Ascending aorta (tissue), 2 donors: Measurements from ENCODE around the gene GALNT14. TPM values are rescaled to one million over a fixed set of nuclear protein-coding genes. Genes with fewer than 3 reads are reported as not detected.
"Not testable (repeated sequence)": the region's sequence is repeated elsewhere in the genome, so short reads cannot be mapped to it uniquely, and the experiment has no call there.

ENCODE experiments used
- DNase-seq, 2 donors: peaks; one replicate each; pipeline ENCODE4 v3.0.0-alpha.2; 2019; ENCODE audit warnings: low spot score in 2 of 2
- H3K27ac ChIP-seq, 2 donors: fragments of 200-600 bp; sonication (generic); one replicate each; pipeline ENCODE4 v1.5.1; 2016 to 2017; ENCODE audit warnings: mild to moderate bottlenecking in 1 of 2
- H3K27me3 ChIP-seq: fragments of 200-600 bp; sonication (generic); one replicate; pipeline ENCODE4 v1.5.1; 2017
- H3K36me3 ChIP-seq, 2 donors: fragments of 200-600 bp; sonication (generic); one replicate each; pipeline ENCODE4 v1.5.1; 2016
- H3K4me1 ChIP-seq, 2 donors: fragments of 200-600 bp; sonication (generic); one replicate each; pipeline ENCODE4 v1.5.1; 2016 to 2017; ENCODE audit warnings: mild to moderate bottlenecking in 1 of 2
- H3K4me3 ChIP-seq, 2 donors: fragments of 200-600 bp; sonication (generic); one replicate each; pipeline ENCODE4 v1.5.1; 2016 to 2017; ENCODE audit warnings: mild to moderate bottlenecking in 1 of 2
- H3K9me3 ChIP-seq, 2 donors: fragments of 200-600 bp; sonication (generic); one replicate each; pipeline ENCODE4 v1.5.1; 2016
- CTCF ChIP-seq, 3 experiments: fragments of 200-600 bp in 2 of 3; fragments of 450-650 bp in 1 of 3; sonication (generic) in 2 of 3; IDR thresholded peaks; one replicate each; pipeline ENCODE4 v1.5.1; 2016 to 2019; ENCODE audit warnings: antibody characterized with exemption in 3 of 3, mild to moderate bottlenecking in 1 of 3, moderate library complexity in 1 of 3
- intact Hi-C: fragments of 100-400 bp; cut with DNase I; formaldehyde crosslinking; loops from one replicate; pipeline ENCODE4 v1.15.1; 2023
- total RNA-seq: library from RNA; depleted of rRNA; stranded (reverse); fragments of >200 nt; gene quantifications from one replicate; pipeline ENCODE4 v1.1.0, GENCODE V29; 2016

GALNT14 gene
- total RNA-seq, 1 donor from 2014 or later, result not detected

- Histone ChIP-seq H3K27me3 (no peaks in the 10 kb centered on the region), H3K27ac (no peak overlapping the region), H3K36me3 (no peaks in the 10 kb centered on the region), H3K9me3 (no peaks in the 10 kb centered on the region), H3K4me3 (no peak overlapping the region), H3K4me1 (no peaks in the 10 kb centered on the region)
- no peak for DNase-seq
- TF ChIP-seq CTCF (IDR thresholded peaks at IDR 0.05), result no peak
- intact Hi-C loops, result no loop called here
Measured at GRCh38 chr2:30912056-30912455, 226.2 kb downstream of the GALNT14 start.

- intact Hi-C loops, result no loop called here
- no peaks in the 10 kb centered on the region for H3K27me3 ChIP-seq
- no peaks in the 10 kb centered on the region for H3K4me1 ChIP-seq
Measured at GRCh38 chr2:30911327-30911726, 226.9 kb downstream of the GALNT14 start.

GRCh38 chr2:30910686-30911085, 227.6 kb downstream of the GALNT14 start:
- no peaks in the 10 kb centered on the region for H3K9me3 ChIP-seq
- H3K4me3 ChIP-seq, result no peak overlapping the region
- intact Hi-C loops, result no loop called here
- no peaks in the 10 kb centered on the region for H3K36me3 ChIP-seq
- H3K4me1 ChIP-seq, result no peaks in the 10 kb centered on the region
- no peaks in the 10 kb centered on the region for H3K27me3 ChIP-seq
- no peak overlapping the region for H3K27ac ChIP-seq
- TF ChIP-seq CTCF (IDR thresholded peaks at IDR 0.05), result no peak
- DNase-seq, result no peak

More at GRCh38 chr2:30911327-30911726, 226.9 kb downstream of the GALNT14 start:
- Histone ChIP-seq H3K27ac (no peak overlapping the region), H3K9me3 (no peaks in the 10 kb centered on the region), H3K4me3 (no peak overlapping the region), H3K36me3 (no peaks in the 10 kb centered on the region)
- no peak for DNase-seq
- no peak for TF ChIP-seq CTCF (IDR thresholded peaks at IDR 0.05)

GRCh38 chr2:30904437-30904836, 233.8 kb downstream of the GALNT14 start:
- H3K4me1 ChIP-seq, H3K36me3 ChIP-seq, H3K4me3 ChIP-seq, H3K27ac ChIP-seq, H3K9me3 ChIP-seq, H3K27me3 ChIP-seq, intact Hi-C loops, DNase-seq: not testable (repeated sequence)

- DNase-seq, result no peak
- Histone ChIP-seq H3K4me1 (no peaks in the 10 kb centered on the region), H3K9me3 (no peaks in the 10 kb centered on the region), H3K4me3 (no peak overlapping the region), H3K27ac (no peak overlapping the region), H3K27me3 (no peaks in the 10 kb centered on the region), H3K36me3 (no peaks in the 10 kb centered on the region)
- no peak for TF ChIP-seq CTCF (IDR thresholded peaks at IDR 0.05)
- intact Hi-C loops, result no loop called here
Measured at GRCh38 chr2:30903326-30903725, 234.9 kb downstream of the GALNT14 start.

- Histone ChIP-seq H3K36me3 (no peaks in the 10 kb centered on the region), H3K9me3 (no peaks in the 10 kb centered on the region), H3K4me3 (no peak overlapping the region), H3K4me1 (no peaks in the 10 kb centered on the region), H3K27ac (no peak overlapping the region), H3K27me3 (no peaks in the 10 kb centered on the region)
- no peak for TF ChIP-seq CTCF (IDR thresholded peaks at IDR 0.05)
- no peak for DNase-seq
- intact Hi-C loops, result no loop called here
Measured at GRCh38 chr2:30900381-30900780, 237.9 kb downstream of the GALNT14 start.
